GM18508 (cell line): ENCODE measurements around the gene NPVF.

Source experiments
- ATAC-seq: cut with Tn5 transposase; IDR thresholded peaks from one replicate; pipeline ENCODE4 v1.9.1; 2021; ENCODE audit warnings: moderate number of reproducible peaks; ENCODE audit not compliant: insufficient read depth, unreplicated experiment

The NPVF gene

GRCh38 chr7:25228386-25228785 is at the start of gene NPVF:
TSS of gene NPVF (minus strand) at chr7:25228486. CDS start at chr7:25228439, 47 bp downstream.
- ATAC-seq = no peak

GRCh38 chr7:25272265-25272664 is 44.0 kb upstream of the NPVF start:
- ATAC-seq = no peak

GRCh38 chr7:25263337-25263736 is 35.1 kb upstream of the NPVF start:
- ATAC-seq = no peak

- ATAC-seq = no peak
These were observed 34.3 kb upstream of the NPVF start for GRCh38 chr7:25262586-25262985.

- ATAC-seq = no peak
These were observed 33.4 kb upstream of the NPVF start for GRCh38 chr7:25261545-25262140.

GRCh38 chr7:25260862-25261494 is 32.7 kb upstream of the NPVF start:
- no peak for ATAC-seq

- no peak for ATAC-seq
These were observed 31.4 kb upstream of the NPVF start for GRCh38 chr7:25259487-25260243.

GRCh38 chr7:25256333-25256819 is 28.1 kb upstream of the NPVF start:
- no peak for ATAC-seq

- ATAC-seq = no peak
These were observed 27.5 kb upstream of the NPVF start for GRCh38 chr7:25255611-25256332.

GRCh38 chr7:25254604-25255003 is 26.3 kb upstream of the NPVF start:
- ATAC-seq = no peak

GRCh38 chr7:25253714-25254113 is 25.4 kb upstream of the NPVF start:
- ATAC-seq = no peak

GRCh38 chr7:25250386-25250785 is 22.1 kb upstream of the NPVF start:
- ATAC-seq = no peak

- no peak for ATAC-seq
These were observed 21.5 kb upstream of the NPVF start for GRCh38 chr7:25249772-25250171.

GRCh38 chr7:25246306-25246705 is 18.0 kb upstream of the NPVF start:
- no peak for ATAC-seq

GRCh38 chr7:25244254-25245033 is 16.2 kb upstream of the NPVF start:
- no peak for ATAC-seq

- ATAC-seq = no peak
These were observed 14.4 kb upstream of the NPVF start for GRCh38 chr7:25242678-25243077.

GRCh38 chr7:25240896-25241295 is 12.6 kb upstream of the NPVF start:
- no peak for ATAC-seq

- ATAC-seq = no peak
These were observed 12.1 kb upstream of the NPVF start for GRCh38 chr7:25240340-25240739.

GRCh38 chr7:25239888-25240287 is 11.6 kb upstream of the NPVF start:
- no peak for ATAC-seq
